ENCODE measurements around the gene GPC6.

Gene GPC6

DNA sequence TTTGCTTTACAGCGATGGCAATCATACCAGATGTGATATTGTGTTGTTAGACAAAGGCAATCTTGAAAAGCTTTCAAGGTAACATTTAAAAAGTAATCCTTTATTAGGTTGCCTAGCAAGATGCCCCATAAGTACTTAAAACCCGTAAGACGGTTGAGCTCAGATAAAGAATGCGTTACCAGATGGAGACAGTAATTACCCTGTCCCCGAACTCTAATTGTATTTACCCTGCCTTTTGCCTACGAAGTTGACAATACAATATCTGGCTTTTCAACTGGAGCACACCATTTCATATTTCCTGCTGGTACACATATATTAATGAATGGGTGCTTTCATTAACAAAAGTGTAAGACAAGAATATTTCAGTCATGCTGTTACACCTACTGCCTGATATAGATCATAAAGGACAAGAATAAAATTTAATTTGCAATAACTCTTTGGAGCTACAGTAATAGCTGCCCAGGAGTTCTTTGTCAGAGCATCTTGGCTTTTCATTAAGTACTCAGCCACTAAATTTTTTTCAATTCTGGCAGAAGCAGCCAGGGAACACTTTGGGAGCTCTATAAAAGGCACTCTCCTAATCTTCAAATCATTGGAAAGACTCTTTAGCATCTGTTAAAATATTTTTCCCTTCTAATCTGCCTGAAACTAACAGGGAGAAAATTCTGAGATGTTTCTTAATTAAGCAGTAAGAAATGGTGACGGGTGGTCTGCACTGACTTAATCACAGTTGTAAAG lies 1189.1 kb downstream of the GPC6 start:
- no peak for DNase-seq (ENCODE audit: low read depth)
- H3K4me3 ChIP-seq (ENCODE audit: low read length) = no peak overlapping the region
- TF ChIP-seq, protein P1, sequence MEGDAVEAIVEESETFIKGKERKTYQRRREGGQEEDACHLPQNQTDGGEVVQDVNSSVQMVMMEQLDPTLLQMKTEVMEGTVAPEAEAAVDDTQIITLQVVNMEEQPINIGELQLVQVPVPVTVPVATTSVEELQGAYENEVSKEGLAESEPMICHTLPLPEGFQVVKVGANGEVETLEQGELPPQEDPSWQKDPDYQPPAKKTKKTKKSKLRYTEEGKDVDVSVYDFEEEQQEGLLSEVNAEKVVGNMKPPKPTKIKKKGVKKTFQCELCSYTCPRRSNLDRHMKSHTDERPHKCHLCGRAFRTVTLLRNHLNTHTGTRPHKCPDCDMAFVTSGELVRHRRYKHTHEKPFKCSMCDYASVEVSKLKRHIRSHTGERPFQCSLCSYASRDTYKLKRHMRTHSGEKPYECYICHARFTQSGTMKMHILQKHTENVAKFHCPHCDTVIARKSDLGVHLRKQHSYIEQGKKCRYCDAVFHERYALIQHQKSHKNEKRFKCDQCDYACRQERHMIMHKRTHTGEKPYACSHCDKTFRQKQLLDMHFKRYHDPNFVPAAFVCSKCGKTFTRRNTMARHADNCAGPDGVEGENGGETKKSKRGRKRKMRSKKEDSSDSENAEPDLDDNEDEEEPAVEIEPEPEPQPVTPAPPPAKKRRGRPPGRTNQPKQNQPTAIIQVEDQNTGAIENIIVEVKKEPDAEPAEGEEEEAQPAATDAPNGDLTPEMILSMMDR (conservative IDR thresholded peaks at IDR 0.05; ENCODE audit: low read length) = no peak

- TF ChIP-seq, protein P1 (conservative IDR thresholded peaks at IDR 0.05; ENCODE audit: low read length) = peak; percentile 42
- no peak overlapping the region for H3K4me3 ChIP-seq (ENCODE audit: low read length)
- no peak for DNase-seq (ENCODE audit: low read depth)
Observed at GRCh38 chr13:94416454-94417080, 1190.0 kb downstream of the GPC6 start.

DNA sequence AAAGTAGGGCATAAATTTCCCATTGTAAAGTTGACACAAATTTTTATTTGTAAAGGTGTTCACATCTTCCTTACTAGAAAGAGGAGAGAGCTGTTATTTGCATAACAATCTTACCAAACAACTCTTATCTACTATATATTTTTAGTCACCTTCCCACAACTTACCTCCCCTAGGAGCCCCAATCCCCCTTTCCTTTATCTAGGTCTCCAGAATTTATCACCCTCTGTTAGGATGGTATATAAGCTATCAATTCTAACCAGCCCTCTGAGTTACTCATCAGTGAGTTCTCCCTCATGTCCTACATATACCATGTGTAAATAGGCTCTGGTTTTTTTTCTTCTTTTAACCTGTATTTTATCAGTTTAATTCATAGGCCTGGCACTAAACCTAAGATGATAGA lies 1190.7 kb downstream of the GPC6 start:
- H3K4me3 ChIP-seq (ENCODE audit: low read length) = no peak overlapping the region
- DNase-seq (ENCODE audit: low read depth) = no peak
- TF ChIP-seq, protein P1 (conservative IDR thresholded peaks at IDR 0.05; ENCODE audit: low read length) = no peak

DNA sequence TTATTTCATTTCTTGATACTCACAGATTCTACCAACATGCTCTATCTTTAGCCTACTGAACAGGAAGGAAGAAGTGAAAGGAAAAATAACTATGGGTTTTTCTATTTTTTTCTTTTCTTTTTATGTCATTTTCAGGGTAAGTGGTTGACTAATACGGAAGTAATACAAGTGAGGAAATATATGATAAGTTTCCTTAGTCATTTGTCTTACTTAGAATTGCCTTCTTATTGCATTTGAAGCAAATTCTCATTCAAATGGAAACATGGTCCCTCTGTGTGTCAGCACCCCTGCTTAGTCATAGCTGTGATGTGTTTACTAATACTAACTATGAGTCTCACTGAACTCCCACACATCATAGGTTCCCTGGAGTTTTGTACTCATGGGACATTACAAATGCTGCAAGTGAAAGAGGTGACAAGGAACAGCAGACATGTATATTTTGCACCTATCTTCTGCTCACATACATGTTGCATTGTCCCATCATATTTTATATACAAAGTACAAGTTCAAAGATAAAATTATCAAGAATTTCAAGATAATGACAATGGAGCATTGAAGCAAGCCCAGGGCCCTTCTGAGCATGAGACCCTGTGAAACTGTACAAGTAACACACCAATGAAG lies 1192.8 kb downstream of the GPC6 start:
- H3K4me3 ChIP-seq (ENCODE audit: low read length) = no peak overlapping the region
- TF ChIP-seq, protein P1 (conservative IDR thresholded peaks at IDR 0.05; ENCODE audit: low read length) = no peak
- DNase-seq (ENCODE audit: low read depth) = peak; percentile 44

DNA sequence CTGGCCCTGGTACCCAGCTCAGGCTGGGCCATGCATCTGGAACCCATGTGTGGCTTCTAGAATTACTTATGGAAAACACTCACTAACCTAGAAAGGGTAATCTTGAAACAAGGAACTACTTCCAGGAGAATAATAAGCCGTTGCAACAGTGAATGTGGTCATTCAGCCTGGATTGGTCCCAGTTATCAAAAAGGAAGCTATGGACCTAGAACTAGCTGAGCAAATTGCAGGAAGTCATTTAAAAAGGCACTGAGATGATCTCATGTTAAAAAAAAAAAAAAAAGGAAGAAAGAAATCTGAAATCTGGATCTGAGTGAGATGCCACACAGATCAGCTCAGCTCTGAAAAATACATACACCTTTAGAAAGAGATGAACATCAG lies 1193.3 kb downstream of the GPC6 start:
- DNase-seq (ENCODE audit: low read depth) = no peak
- TF ChIP-seq, protein P1 (conservative IDR thresholded peaks at IDR 0.05; ENCODE audit: low read length) = no peak
- H3K4me3 ChIP-seq (ENCODE audit: low read length) = no peak overlapping the region

GRCh38 chr13:94427313-94427953 lies 1200.8 kb downstream of the GPC6 start:
- TF ChIP-seq, protein P1 (conservative IDR thresholded peaks at IDR 0.05; ENCODE audit: low read length) = no peak
- no peak overlapping the region for H3K4me3 ChIP-seq (ENCODE audit: low read length)
- no peak for DNase-seq (ENCODE audit: low read depth)
